DND-41 (cell line): ENCODE measurements around the gene RGS8.

Experiments used
- EZH2 ChIP-seq: IDR thresholded peaks from 3 replicates; pipeline ENCODE4 v1.6.1; 2012; ENCODE audit warnings: borderline replicate concordance, low read depth, mild to moderate bottlenecking, moderate library complexity, low read length, inconsistent platforms; ENCODE audit not compliant: severe bottlenecking
- TF ChIP-seq, protein P1 (sequence below): IDR thresholded peaks from 2 replicates; pipeline ENCODE4 v1.5.1; 2012; ENCODE audit warnings: borderline replicate concordance, low read length, moderate library complexity, mild to moderate bottlenecking; ENCODE audit not compliant: poor library complexity, severe bottlenecking; ENCODE audit errors: extremely low read depth

DNA sequence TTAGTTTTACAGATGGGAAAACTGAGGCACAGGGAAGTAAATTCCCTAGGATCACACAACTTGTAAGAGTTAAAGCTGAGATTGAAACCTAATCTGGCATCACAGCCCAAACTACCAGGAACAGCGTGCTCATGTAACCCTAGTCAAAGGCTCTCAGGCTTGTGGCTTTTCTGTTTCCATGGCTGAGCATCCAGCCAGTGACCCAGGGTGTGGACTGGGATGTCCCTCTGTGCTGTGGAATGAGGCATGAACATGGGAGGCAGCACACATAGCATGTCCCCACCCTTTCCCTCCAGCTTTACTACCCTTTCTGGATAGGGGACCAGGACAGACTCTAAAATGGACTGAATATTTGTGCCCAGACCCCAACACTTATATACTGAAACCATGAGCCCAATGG lies 45.1 kb downstream of the RGS8 start:
- TF ChIP-seq, protein P1, sequence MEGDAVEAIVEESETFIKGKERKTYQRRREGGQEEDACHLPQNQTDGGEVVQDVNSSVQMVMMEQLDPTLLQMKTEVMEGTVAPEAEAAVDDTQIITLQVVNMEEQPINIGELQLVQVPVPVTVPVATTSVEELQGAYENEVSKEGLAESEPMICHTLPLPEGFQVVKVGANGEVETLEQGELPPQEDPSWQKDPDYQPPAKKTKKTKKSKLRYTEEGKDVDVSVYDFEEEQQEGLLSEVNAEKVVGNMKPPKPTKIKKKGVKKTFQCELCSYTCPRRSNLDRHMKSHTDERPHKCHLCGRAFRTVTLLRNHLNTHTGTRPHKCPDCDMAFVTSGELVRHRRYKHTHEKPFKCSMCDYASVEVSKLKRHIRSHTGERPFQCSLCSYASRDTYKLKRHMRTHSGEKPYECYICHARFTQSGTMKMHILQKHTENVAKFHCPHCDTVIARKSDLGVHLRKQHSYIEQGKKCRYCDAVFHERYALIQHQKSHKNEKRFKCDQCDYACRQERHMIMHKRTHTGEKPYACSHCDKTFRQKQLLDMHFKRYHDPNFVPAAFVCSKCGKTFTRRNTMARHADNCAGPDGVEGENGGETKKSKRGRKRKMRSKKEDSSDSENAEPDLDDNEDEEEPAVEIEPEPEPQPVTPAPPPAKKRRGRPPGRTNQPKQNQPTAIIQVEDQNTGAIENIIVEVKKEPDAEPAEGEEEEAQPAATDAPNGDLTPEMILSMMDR = no peak
- TF ChIP-seq EZH2 = no peak
